Breast epithelium (tissue), 4 donors: ENCODE measurements around the gene TSEN34. TPM values are rescaled to one million over a fixed set of nuclear protein-coding genes. Genes with fewer than 3 reads are reported as not detected.
"Not testable (repeated sequence)": the region's sequence is repeated elsewhere in the genome, so short reads cannot be mapped to it uniquely, and the experiment has no call there.

Experiments
- DNase-seq, 2 donors: peaks; one replicate each; pipeline ENCODE4 v3.0.0-alpha.2; 2019; ENCODE audit warnings: low spot score in 2 of 2
- H3K27ac ChIP-seq, 2 donors: fragments of 200-600 bp; sonication (generic) in 1 of 2; one replicate each; pipeline ENCODE4 v1.5.1; 2016 to 2019; ENCODE audit warnings: mild to moderate bottlenecking in 1 of 2
- H3K27me3 ChIP-seq, 2 donors: fragments of 200-600 bp; sonication (generic) in 1 of 2; one replicate each; pipeline versions ENCODE4 v1.5.1 to v1.6.0; 2017 to 2019; ENCODE audit warnings: control low read depth in 1 of 2, mild to moderate bottlenecking in 1 of 2
- H3K36me3 ChIP-seq: fragments of 200-600 bp; one replicate; pipeline ENCODE4 v1.5.1; 2019
- H3K4me1 ChIP-seq, 2 donors: fragments of 200-600 bp; sonication (generic); one replicate each; pipeline ENCODE4 v1.5.1; 2016 to 2019; ENCODE audit warnings: control low read depth in 1 of 2
- H3K4me3 ChIP-seq, 3 donors: fragments of 200-600 bp; sonication (generic); 1 replicate in 2 of 3; 2 replicates in 1 of 3; pipeline ENCODE4 v1.5.1; 2016 to 2019; ENCODE audit warnings: mild to moderate bottlenecking in 3 of 3, moderate library complexity in 2 of 3
- H3K9me3 ChIP-seq, 2 donors: fragments of 200-600 bp; sonication (generic) in 1 of 2; one replicate each; pipeline ENCODE4 v1.5.1; 2016 to 2019; ENCODE audit warnings: control low read depth in 1 of 2
- intact Hi-C: fragments of 100-400 bp; cut with DNase I; formaldehyde crosslinking; loops from one replicate; pipeline ENCODE4 v1.15.1; 2023; ENCODE audit warnings: low total_unique reads
- total RNA-seq, 3 donors: library from RNA; depleted of rRNA; stranded (reverse); fragments of >200 nt; gene quantifications; one replicate each; pipeline ENCODE4 v1.1.0, GENCODE V29; 2016

The TSEN34 gene
- total RNA-seq, 3 donors from 2014 or later, result 59.5 to 80.3 (median 74.4) TPM

GRCh38 chr19:54242646-54243045 is 51.5 kb downstream of the TSEN34 start, which contains the start of gene LILRA6:
LILRA6 (minus strand) TSS chr19:54242790.
- H3K9me3 ChIP-seq, H3K36me3 ChIP-seq, intact Hi-C loops, DNase-seq, H3K27ac ChIP-seq, H3K4me1 ChIP-seq, H3K4me3 ChIP-seq: not testable (repeated sequence)
- H3K27me3 ChIP-seq, result peaks cover 0 to 16% of the 10 kb centered on the region in 2 donors

- DNase-seq, intact Hi-C loops: not testable (repeated sequence)
Measured at GRCh38 chr19:54243809-54244208, 52.7 kb downstream of the TSEN34 start.

More at GRCh38 chr19:54243809-54244208, 52.7 kb downstream of the TSEN34 start:
- H3K9me3 ChIP-seq, H3K4me3 ChIP-seq, H3K27ac ChIP-seq, H3K4me1 ChIP-seq, H3K36me3 ChIP-seq: not testable (repeated sequence)
- H3K27me3 ChIP-seq, result peaks cover 0 to 23% of the 10 kb centered on the region in 2 donors

Other genes with a start within 250 kb of the TSEN34 start
- gene CACNG8, start 228.4 kb upstream of the TSEN34 start, total RNA-seq, result under 1 TPM in 1 of 3 donors, not detected in 2; under 0.01 TPM
- not detected for gene CACNG6, start 199.7 kb upstream of the TSEN34 start, total RNA-seq
- not detected for gene VSTM1, start 127.4 kb upstream of the TSEN34 start, total RNA-seq
- not detected for gene TARM1, start 109.9 kb upstream of the TSEN34 start, total RNA-seq
- 1 to 10 TPM in 2 of 3 donors, under 1 TPM in 1; 0.66 to 2.4 (median 2.2) TPM for gene OSCAR, start 90.5 kb upstream of the TSEN34 start, total RNA-seq
- gene NDUFA3, start 88.5 kb upstream of the TSEN34 start, total RNA-seq, result 10 to 100 TPM; 17.3 to 20.6 (median 20.5) TPM
- 10 to 100 TPM; 11.9 to 16.7 (median 16.2) TPM for gene TFPT, start 75.7 kb upstream of the TSEN34 start, total RNA-seq
- 10 to 100 TPM; 45.5 to 59.6 (median 52.5) TPM for gene PRPF31, start 75.6 kb upstream of the TSEN34 start, total RNA-seq
- gene CNOT3, start 53.5 kb upstream of the TSEN34 start, total RNA-seq, result 10 to 100 TPM; 14.6 to 23.4 (median 22.9) TPM
- 1 to 10 TPM; 6.4 to 8.5 (median 8.0) TPM for gene LENG1, start 31.6 kb upstream of the TSEN34 start, total RNA-seq
- 10 to 100 TPM in 2 of 3 donors, under 1 TPM in 1; 0.48 to 41.6 (median 38.0) TPM for gene TMC4, start 18.1 kb upstream of the TSEN34 start, total RNA-seq
- gene MBOAT7, start 1.7 kb upstream of the TSEN34 start, total RNA-seq, result 10 to 100 TPM; 16.5 to 37.3 (median 24.6) TPM
- gene RPS9, start 9.6 kb downstream of the TSEN34 start, total RNA-seq, result 1,000 to 10,000 TPM; 2,169 to 2,630 (median 2,424) TPM
- 10 to 100 TPM in 2 of 3 donors, 1 to 10 TPM in 1; 1.6 to 28.3 (median 11.5) TPM for gene LILRB3, start 31.7 kb downstream of the TSEN34 start, total RNA-seq
- 1 to 10 TPM; 1.3 to 2.9 (median 1.8) TPM for gene LILRA6, start 51.5 kb downstream of the TSEN34 start, total RNA-seq
- 10 to 100 TPM in 1 of 3 donors, 1 to 10 TPM in 2; 2.0 to 46.4 (median 4.8) TPM for gene LILRB5, start 66.0 kb downstream of the TSEN34 start, total RNA-seq
- 1 to 10 TPM in 2 of 3 donors, under 1 TPM in 1; 0.98 to 3.5 (median 1.8) TPM for gene LILRB2, start 89.8 kb downstream of the TSEN34 start, total RNA-seq
- 1 to 10 TPM in 2 of 3 donors, under 1 TPM in 1; 0.98 to 2.2 (median 1.4) TPM for gene LILRA5, start 121.9 kb downstream of the TSEN34 start, total RNA-seq
- 1 to 10 TPM in 1 of 3 donors, not detected in 2; 4.5 TPM for gene LILRA4, start 147.9 kb downstream of the TSEN34 start, total RNA-seq
- gene LAIR1, start 173.6 kb downstream of the TSEN34 start, total RNA-seq, result 10 to 100 TPM; 11.8 to 44.5 (median 23.1) TPM
- gene TTYH1, start 224.2 kb downstream of the TSEN34 start, total RNA-seq, result 1 to 10 TPM in 2 of 3 donors, under 1 TPM in 1; 0.48 to 4.6 (median 4.0) TPM